Measurements from ENCODE around the gene TUBA3E.
"Not testable (repeated sequence)": the region's sequence is repeated elsewhere in the genome, so short reads cannot be mapped to it uniquely, and the experiment has no call there.

DNA sequence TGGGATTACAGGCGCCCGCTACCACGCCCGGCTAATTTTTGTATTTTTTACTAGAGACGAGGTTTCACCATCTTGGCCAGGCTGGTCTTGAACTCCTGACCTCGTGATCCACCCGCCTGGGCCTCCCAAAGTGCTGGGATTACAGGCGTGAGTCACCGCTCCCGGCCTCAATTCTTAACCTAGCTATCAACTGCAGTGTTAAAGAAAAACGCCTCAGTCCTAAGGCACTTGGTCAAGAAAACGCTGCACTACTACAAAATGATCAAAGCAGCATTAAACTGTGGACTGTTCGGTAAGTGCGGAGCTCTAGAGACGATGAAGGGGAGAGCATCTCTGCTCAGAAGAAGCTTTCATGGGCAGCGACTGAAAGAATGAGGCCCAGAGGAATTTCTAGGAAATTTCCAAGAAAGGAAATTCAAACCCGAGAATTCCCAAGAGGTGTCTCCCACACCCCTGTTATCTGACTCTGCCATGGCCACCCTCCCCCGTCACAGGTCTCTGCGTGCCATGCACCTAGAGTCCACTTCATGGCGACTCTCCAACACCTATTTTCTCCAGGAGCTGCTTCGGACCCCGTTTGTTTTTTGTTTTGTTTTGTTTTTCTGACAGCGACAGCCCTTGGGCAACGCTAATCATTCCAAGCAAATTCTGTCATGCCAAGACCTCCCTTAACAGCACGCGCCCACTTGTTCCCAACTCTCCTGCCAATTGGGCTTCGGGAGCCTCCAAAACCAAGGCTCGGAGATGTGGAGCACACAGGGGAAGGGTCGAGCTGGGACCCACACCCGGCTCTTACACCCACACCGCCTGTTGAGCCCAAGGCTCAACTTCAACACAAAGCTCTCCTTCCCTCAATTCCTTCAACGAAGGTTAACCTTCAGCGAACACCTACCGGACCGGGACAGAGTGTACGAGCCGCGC is 17.6 kb downstream of the TUBA3E start:
- TF ChIP-seq CTCF, POLR2A (IDR thresholded peaks at IDR 0.05): not testable (repeated sequence)
